Activated T-helper 1 cell treated with anti-CD3 and anti-CD28 coated beads, Interleukin-12 subunit alpha, Interleukin-12 subunit beta, Interleukin-2, Interleukin-4 antibody, amounts not matched to agents 30 ng/mL and 10 ng/mL and 1 ng/mL, durations not matched to agents 14 hours and 24 hours and 36 hours (primary cell): ENCODE data around the gene PAX4. TPM values are rescaled to one million over a fixed set of nuclear protein-coding genes. Genes with fewer than 3 reads are reported as not detected.
"Not testable (repeated sequence)": the region's sequence is repeated elsewhere in the genome, so short reads cannot be mapped to it uniquely, and the experiment has no call there.

ENCODE experiments used
- DNase-seq: peaks from one replicate; pipeline ENCODE4 v3.0.0; 2021; ENCODE audit warnings: low spot score
- H3K27ac Mint-ChIP-seq: one replicate; pipeline ENCODE4 v1.8.0; 2021; ENCODE audit warnings: mild to moderate bottlenecking, mixed read lengths
- H3K27me3 Mint-ChIP-seq: one replicate; pipeline ENCODE4 v1.8.0; 2022; ENCODE audit warnings: mild to moderate bottlenecking, moderate library complexity, mixed read lengths; ENCODE audit not compliant: insufficient read depth
- H3K36me3 Mint-ChIP-seq: one replicate; pipeline ENCODE4 v1.8.0; 2021; ENCODE audit warnings: low read depth, mixed read lengths
- H3K4me1 Mint-ChIP-seq: one replicate; pipeline ENCODE4 v1.8.0; 2021; ENCODE audit warnings: low read depth, mixed read lengths
- H3K4me3 Mint-ChIP-seq: one replicate; pipeline ENCODE4 v1.8.0; 2021; ENCODE audit warnings: mild to moderate bottlenecking, moderate library complexity, mixed read lengths
- H3K9me3 Mint-ChIP-seq: one replicate; pipeline ENCODE4 v1.8.0; 2021; ENCODE audit warnings: mixed read lengths
- intact Hi-C: fragments of 100-400 bp; cut with micrococcal nuclease; formaldehyde crosslinking; loops from one replicate; pipeline ENCODE4 v1.15.1; 2024
- total RNA-seq: library from RNA; stranded (reverse); gene quantifications from 2 replicates; pipeline ENCODE4 v1.2.3, GENCODE V29; 2022

PAX4 gene
- total RNA-seq, 1 donor from 2014 or later, result not detected

DNA sequence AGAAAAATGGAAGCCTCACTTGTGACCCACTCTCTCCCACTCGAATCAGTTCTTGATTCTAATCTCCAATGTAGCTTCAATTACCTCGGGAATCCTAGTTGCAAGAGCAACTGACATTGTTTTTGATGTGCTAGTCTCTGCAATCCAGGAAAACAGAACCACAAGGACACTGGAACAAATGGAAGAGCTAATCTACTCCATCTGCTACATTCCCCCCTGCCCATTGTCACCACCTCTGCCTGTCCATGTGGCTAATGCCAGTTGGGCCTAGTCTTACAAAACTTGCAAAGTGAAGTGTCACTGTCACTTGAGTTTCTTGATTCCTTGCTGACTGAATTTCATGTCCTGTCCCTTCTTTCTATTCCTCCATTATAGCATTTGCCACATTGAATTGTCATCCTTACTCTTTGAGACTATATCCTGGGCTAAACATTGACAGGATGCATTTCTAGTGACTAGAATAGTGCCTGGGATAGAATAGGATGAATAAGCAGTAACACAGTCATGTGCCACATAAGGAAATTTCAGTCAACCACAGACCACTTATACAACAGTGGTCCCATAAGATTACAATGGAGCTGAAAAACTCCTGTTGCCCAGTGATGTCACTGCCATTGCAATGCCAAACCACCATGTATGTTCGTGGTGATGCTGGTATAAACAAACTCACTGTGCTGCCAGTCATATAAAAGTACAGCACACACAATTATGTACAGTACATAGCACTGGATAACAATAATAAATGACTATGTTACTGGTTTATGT, 46.0 kb downstream of the PAX4 start:
- Mint-ChIP-seq H3K27me3 (no peaks in the 10 kb centered on the region), H3K9me3 (no peaks in the 10 kb centered on the region), H3K27ac (no peak overlapping the region), H3K36me3 (peaks cover 7% of the 10 kb centered on the region), H3K4me1 (no peaks in the 10 kb centered on the region), H3K4me3 (no peak overlapping the region)
- no peak for DNase-seq
- intact Hi-C loops, result no loop called here

DNA sequence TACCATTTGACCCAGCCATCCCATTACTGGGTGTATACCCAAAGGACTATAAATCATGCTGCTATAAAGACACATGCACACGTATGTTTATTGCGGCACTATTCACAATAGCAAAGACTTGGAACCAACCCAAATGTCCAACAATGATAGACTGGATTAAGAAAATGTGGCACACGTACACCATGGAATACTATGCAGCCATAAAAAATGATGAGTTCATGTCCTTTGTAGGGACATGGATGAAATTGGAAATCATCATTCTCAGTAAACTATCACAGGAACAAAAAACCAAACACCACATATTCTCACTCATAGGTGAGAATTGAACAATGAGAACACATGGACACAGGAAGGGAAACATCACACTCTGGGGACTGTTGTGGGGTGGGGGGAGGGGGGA, 49.9 kb downstream of the PAX4 start:
- not testable (repeated sequence) for H3K4me3 Mint-ChIP-seq, H3K4me1 Mint-ChIP-seq, H3K9me3 Mint-ChIP-seq

DNA sequence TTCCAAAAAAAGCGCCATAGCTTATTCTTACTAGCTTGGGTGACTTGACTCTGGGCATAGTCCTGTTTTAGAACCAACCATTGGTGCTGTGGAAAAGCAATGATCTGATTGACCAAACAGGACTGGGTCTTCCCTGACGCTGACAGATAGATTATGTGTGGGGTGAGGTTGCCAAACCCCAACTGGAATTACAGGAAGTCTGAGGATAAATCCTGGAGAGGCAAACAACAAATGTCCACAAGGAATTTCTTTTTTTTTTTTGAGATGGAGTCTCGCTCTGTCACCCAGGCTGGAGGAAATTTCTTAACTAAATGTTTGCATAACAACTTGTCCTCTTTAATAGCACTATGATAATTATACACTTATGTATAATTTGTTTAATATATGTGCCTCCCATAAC, 51.7 kb downstream of the PAX4 start:
- Mint-ChIP-seq H3K36me3 (no peaks in the 10 kb centered on the region), H3K4me1 (no peaks in the 10 kb centered on the region), H3K27ac (no peak overlapping the region), H3K9me3 (no peaks in the 10 kb centered on the region), H3K27me3 (no peaks in the 10 kb centered on the region), H3K4me3 (no peak overlapping the region)
- intact Hi-C loops, result no loop called here
- no peak for DNase-seq

More for the DNA sequence above, 49.9 kb downstream of the PAX4 start:
- DNase-seq, H3K27ac Mint-ChIP-seq, H3K27me3 Mint-ChIP-seq, H3K36me3 Mint-ChIP-seq, intact Hi-C loops: not testable (repeated sequence)

Other genes with a start within 250 kb of the PAX4 start
- gene ZNF800, start 225.4 kb downstream of the PAX4 start, total RNA-seq, result 39.1 and 44.2 TPM in 2 replicates
- 16.8 and 17.4 TPM in 2 replicates for gene GCC1, start 32.5 kb downstream of the PAX4 start, total RNA-seq
- 122 and 128 TPM in 2 replicates for gene ARF5, start 29.7 kb downstream of the PAX4 start, total RNA-seq
- 0.93 and 1.4 TPM in 2 replicates for gene FSCN3, start 24.4 kb downstream of the PAX4 start, total RNA-seq
- gene SND1, start 34.1 kb upstream of the PAX4 start, total RNA-seq, result 281 and 292 TPM in 2 replicates